HepG2 (cell line): ENCODE measurements around the gene HAPLN3. TPM values are rescaled to one million over a fixed set of nuclear protein-coding genes. Genes with fewer than 3 reads are reported as not detected.

ENCODE experiments used
- ATAC-seq: fragments of 200-7000 bp; cut with Tn5 transposase; 3 replicates; pipeline ENCODE4 v1.9.1; 2020; ENCODE audit warnings: mild to moderate bottlenecking, moderate library complexity
- BruUV-seq: library from RNA; stranded (reverse); fragments of 400-500 nt; replicated peaks from 2 replicates; lab custom pipeline; 2021; lab: Mats Ljungman, UMichigan
- CTCF ChIA-PET: fragments of 300-600 bp; formaldehyde crosslinking; extraction: SDS; loops from one replicate; lab custom pipeline; 2021; ENCODE audit warnings: low total read pairs, inconsistent platforms, low intra/inter-chr PET ratio; lab: Yijun Ruan, JAX
- POLR2A ChIA-PET: fragments of 350-600 bp; sonication (Branson Sonifier 250); formaldehyde crosslinking; loops from one replicate; lab custom pipeline; 2020; ENCODE audit warnings: antibody characterized with exemption, inconsistent platforms; lab: Yijun Ruan, JAX
- DNase-seq: peaks from one replicate; pipeline ENCODE4 v3.0.0-alpha.2; 2015; ENCODE audit warnings: low spot score
- FAIRE-seq: peaks from 3 replicates; lab custom pipeline; 2011; peaks lifted over from hg19 to GRCh38; lab: Jason Lieb, UNC
- H2AFZ ChIP-seq: one replicate; pipeline ENCODE4 v1.6.1; 2011; ENCODE audit warnings: low read length, inconsistent platforms
- H3K27ac ChIP-seq: fragments of 300-600 bp; 3 replicates; pipeline ENCODE4 v1.8.0; 2011; ENCODE audit warnings: mixed run types, mild to moderate bottlenecking, mixed read lengths, low read length, inconsistent platforms; ENCODE audit not compliant: insufficient read depth; ENCODE audit errors: extremely low read length
- H3K27me3 ChIP-seq, 2 experiments: fragments of 200-600 bp in 1 of 2; 2 replicates in 1 of 2; 3 replicates in 1 of 2; pipeline versions ENCODE4 v1.6.0 to v1.8.0; 2011; ENCODE audit warnings: low read length in 2 of 2, mild to moderate bottlenecking in 2 of 2, moderate library complexity in 2 of 2, inconsistent platforms in 1 of 2; ENCODE audit not compliant: insufficient read depth in 2 of 2, control insufficient read depth in 1 of 2
- H3K36me3 ChIP-seq, 2 experiments: fragments of 200-600 bp in 1 of 2; replicated peaks in 1 of 2; 2 replicates in 1 of 2; 3 replicates in 1 of 2; pipeline versions ENCODE4 v1.5.1 to v1.8.0; 2011; ENCODE audit warnings: low read length in 2 of 2, inconsistent platforms in 1 of 2; ENCODE audit not compliant: insufficient read depth in 2 of 2, control insufficient read depth in 1 of 2
- H3K4me1 ChIP-seq: 2 replicates; pipeline ENCODE4 v1.5.1; 2012; ENCODE audit warnings: low read length, inconsistent platforms; ENCODE audit not compliant: insufficient read depth
- H3K4me2 ChIP-seq: 2 replicates; pipeline ENCODE4 v1.6.0; 2011; ENCODE audit warnings: low read depth, low read length, inconsistent platforms
- H3K4me3 ChIP-seq, 3 experiments: fragments of 200-600 bp in 1 of 3; sonication (generic), shearing (Covaris generic) in 1 of 3; replicated peaks in 1 of 3; 2 replicates each; pipeline ENCODE4 v1.5.1; 2011 to 2016; ENCODE audit warnings: low read length in 3 of 3, inconsistent platforms in 2 of 3, low read depth in 2 of 3, mild to moderate bottlenecking in 2 of 3, control low read depth in 1 of 3, mixed read lengths in 1 of 3; ENCODE audit not compliant: insufficient read depth in 1 of 3
- H3K79me2 ChIP-seq: one replicate; pipeline ENCODE4 v1.6.1; 2011; ENCODE audit warnings: low read length, inconsistent platforms; ENCODE audit not compliant: insufficient read depth
- H3K9ac ChIP-seq: 2 replicates; pipeline ENCODE4 v1.6.0; 2011; ENCODE audit warnings: mild to moderate bottlenecking, low read depth, low read length, inconsistent platforms; ENCODE audit not compliant: insufficient read depth
- H3K9me3 ChIP-seq: 2 replicates; pipeline ENCODE4 v1.5.1; 2012; ENCODE audit warnings: mild to moderate bottlenecking, low read length
- H4K20me1 ChIP-seq: 2 replicates; pipeline ENCODE4 v1.6.0; 2011; ENCODE audit warnings: inconsistent platforms, mild to moderate bottlenecking, low read length, moderate library complexity; ENCODE audit not compliant: insufficient read depth
- JUND ChIP-seq: sonication (generic); formaldehyde crosslinking; IDR thresholded peaks from 2 replicates; pipeline ENCODE4 v1.8.0; 2022; ENCODE audit warnings: mild to moderate bottlenecking, missing genetic modification reagents
- LCORL ChIP-seq, 2 experiments: fragments of 450-650 bp in 1 of 2; sonication (generic) in 1 of 2; formaldehyde crosslinking in 1 of 2; IDR thresholded peaks; 2 replicates each; pipeline versions ENCODE4 v1.5.0 to v1.6.1; 2017 to 2020; ENCODE audit warnings: antibody characterized with exemption in 1 of 2, missing genetic modification reagents in 1 of 2
- MBNL3 ChIP-seq: fragments of 250-450 bp; sonication (Bioruptor Pico); conservative IDR thresholded peaks from 2 replicates; pipeline ENCODE4 v1.8.0; 2022; ENCODE audit warnings: mild to moderate bottlenecking, inconsistent platforms
- MIXL1 ChIP-seq: IDR thresholded peaks from 2 replicates; pipeline ENCODE4 v1.6.1; 2016
- SCMH1 ChIP-seq: sonication (generic); formaldehyde crosslinking; IDR thresholded peaks from 2 replicates; pipeline ENCODE4 v1.9.0; 2021; ENCODE audit warnings: missing genetic modification reagents, mild to moderate bottlenecking, borderline replicate concordance
- SRY ChIP-seq: sonication (generic); formaldehyde crosslinking; IDR thresholded peaks from 2 replicates; pipeline ENCODE4 v1.8.0; 2022; ENCODE audit warnings: mild to moderate bottlenecking, missing genetic modification reagents
- ZGPAT ChIP-seq: IDR thresholded peaks from 2 replicates; pipeline ENCODE4 v1.6.1; 2016; ENCODE audit warnings: mild to moderate bottlenecking
- ZNF563 ChIP-seq: sonication (generic); formaldehyde crosslinking; IDR thresholded peaks from 2 replicates; pipeline ENCODE4 v1.8.0; 2022; ENCODE audit warnings: mild to moderate bottlenecking, moderate library complexity, missing genetic modification reagents
- ZNF564 ChIP-seq: sonication (generic); formaldehyde crosslinking; IDR thresholded peaks from 2 replicates; pipeline ENCODE4 v1.8.1; 2023; ENCODE audit warnings: mild to moderate bottlenecking, missing genetic modification reagents
- WGBS: methylation state at CpG from one replicate; pipeline ENCODE4 v1.1.6; 2017; ENCODE audit warnings: low lambda C conversion rate; 5-methylcytosine and 5-hydroxymethylcytosine counted together
- in situ Hi-C: cut with HindIII; loops from 2 replicates; pipeline ENCODE4 v1.10.0; 2017; ENCODE audit warnings: low pct_unique_long_range_greater_than_20kb; ENCODE audit not compliant: extremely low pct_ligation_motif_present
- intact Hi-C: fragments of 100-400 bp; cut with micrococcal nuclease; formaldehyde crosslinking; loops from one replicate; pipeline ENCODE4 v1.10.0; 2022; ENCODE audit not compliant: unreplicated experiment
- polyA plus RNA-seq, 8 experiments: library from polyadenylated mRNA; depleted of rRNA in 3 of 8; stranded (reverse) in 7 of 8; unstranded in 1 of 8; fragments of >200 nt; fragmentation: Illumina TruSeq in 4 of 8; extraction: Trizol in 4 of 8; gene quantifications; 2 replicates each; pipeline versions ENCODE4 v1.2.1 to v1.2.3, GENCODE V29; 2011 to 2016; ENCODE audit warnings: low read depth in 4 of 8, missing spikeins in 1 of 8, mixed read lengths in 1 of 8; ENCODE audit not compliant: insufficient read depth in 1 of 8
- total RNA-seq, 5 experiments: library from RNA; depleted of rRNA; stranded (reverse); fragments of >200 nt; fragmentation: Illumina TruSeq; extraction: Trizol; gene quantifications; 2 replicates each; pipeline ENCODE4 v1.2.3, GENCODE V29; 2016; ENCODE audit warnings: low read depth in 1 of 5
- TF ChIP-seq, protein P1 (sequence below): sonication (generic); formaldehyde crosslinking; IDR thresholded peaks from 2 replicates; pipeline ENCODE4 v1.8.1; 2023; ENCODE audit warnings: mild to moderate bottlenecking, moderate library complexity, missing genetic modification reagents
- TF ChIP-seq, protein P2 (sequence below): sonication (generic); formaldehyde crosslinking; IDR thresholded peaks from 2 replicates; pipeline ENCODE4 v1.8.0; 2023; ENCODE audit warnings: mild to moderate bottlenecking, missing genetic modification reagents

Gene HAPLN3
- total and polyA plus RNA-seq, 2 of the 13 experiments (the other 11 are each of a cell fraction or from before 2014, with no cell fraction given), result 0.09 TPM; not detected in 1

GRCh38 chr15:88852476-88852875 is 42.9 kb downstream of the HAPLN3 start:
- ATAC-seq (no peak), FAIRE-seq (no peak), DNase-seq (no peak)
- TF ChIP-seq, protein P1, sequence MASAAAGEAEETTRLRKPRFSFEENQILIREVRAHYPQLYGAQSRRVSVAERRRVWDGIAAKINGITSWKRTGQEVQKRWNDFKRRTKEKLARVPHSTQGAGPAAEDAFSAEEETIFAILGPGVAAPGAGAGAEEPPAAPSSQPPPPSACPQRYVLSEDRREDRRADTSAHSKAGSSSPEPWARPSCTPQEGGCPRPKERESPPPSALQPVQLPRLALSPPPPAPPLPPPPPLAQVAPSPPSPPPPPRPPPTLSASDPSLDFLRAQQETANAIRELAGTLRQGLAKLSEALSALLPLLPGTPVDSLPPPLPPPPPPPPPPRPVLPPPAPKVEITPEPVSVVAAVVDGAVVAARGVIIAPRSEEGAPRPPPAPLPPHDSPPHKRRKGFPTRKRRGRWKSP (CRISPR knock-in tag), result no peak
- POLR2A ChIA-PET, result no interaction called here
- H3K27me3 ChIP-seq, result peaks cover 0 to 26% of the 10 kb centered on the region in 2 experiments; a peak in 2 of 5 replicates
- H3K4me2 ChIP-seq, result no peak overlapping the region
- CTCF ChIA-PET, result no interaction called here
- peaks cover 9% of the 10 kb centered on the region for H3K4me1 ChIP-seq
- H3K4me3 ChIP-seq, result no peak overlapping the region
- no peak overlapping the region for H3K27ac ChIP-seq
- no peaks in the 10 kb centered on the region for H4K20me1 ChIP-seq
- no peaks in the 10 kb centered on the region for H3K9me3 ChIP-seq
- no peak overlapping the region for H2AFZ ChIP-seq
- no peaks in the 10 kb centered on the region for H3K36me3 ChIP-seq
- no TSS peak for BruUV-seq
- H3K79me2 ChIP-seq, result no peaks in the 10 kb centered on the region
- in situ Hi-C loops (no loop called here), intact Hi-C loops (no loop called here)
- no peak overlapping the region for H3K9ac ChIP-seq

DNA sequence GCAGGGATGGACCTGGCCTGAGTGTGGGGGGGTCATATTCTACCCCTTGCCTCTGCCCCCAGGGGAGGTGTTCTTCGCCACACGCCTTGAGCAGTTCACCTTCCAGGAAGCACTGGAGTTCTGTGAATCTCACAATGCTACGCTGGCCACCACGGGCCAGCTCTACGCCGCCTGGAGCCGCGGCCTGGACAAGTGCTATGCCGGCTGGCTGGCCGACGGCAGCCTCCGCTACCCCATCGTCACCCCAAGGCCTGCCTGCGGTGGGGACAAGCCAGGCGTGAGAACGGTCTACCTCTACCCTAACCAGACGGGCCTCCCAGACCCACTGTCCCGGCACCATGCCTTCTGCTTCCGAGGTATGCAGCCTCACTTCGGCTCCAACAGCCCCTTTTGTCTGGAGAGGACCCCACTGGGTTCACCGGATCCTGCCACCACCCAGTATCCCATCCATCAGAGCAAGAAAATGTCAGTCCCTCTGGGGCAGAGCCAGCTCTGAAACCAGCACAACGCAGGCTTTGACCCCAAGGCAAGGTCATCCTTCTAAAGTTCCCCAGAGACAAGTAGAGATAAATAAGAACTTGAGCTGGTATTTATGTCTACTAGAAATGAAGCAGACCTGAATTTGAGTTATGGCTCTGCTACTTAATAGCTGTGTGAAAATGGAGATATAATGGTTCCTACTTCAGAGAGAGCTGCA is 45.8 kb downstream of the HAPLN3 start:
- Histone ChIP-seq H3K27me3 (peaks cover 1 to 31% of the 10 kb centered on the region in 2 experiments; a peak in 2 of 5 replicates), H3K27ac (no peak overlapping the region), H3K4me1 (peaks cover 9% of the 10 kb centered on the region), H3K79me2 (no peaks in the 10 kb centered on the region), H2AFZ (no peak overlapping the region), H4K20me1 (no peaks in the 10 kb centered on the region), H3K4me2 (no peak overlapping the region), H3K36me3 (no peaks in the 10 kb centered on the region), H3K9ac (no peak overlapping the region), H3K4me3 (no peak overlapping the region), H3K9me3 (no peaks in the 10 kb centered on the region)
- BruUV-seq, result no TSS peak
- POLR2A ChIA-PET, result no interaction called here
- CTCF ChIA-PET, result no interaction called here
- FAIRE-seq (no peak), DNase-seq (no peak), ATAC-seq (no peak)
- in situ Hi-C loops, result no loop called here
- intact Hi-C loops, result no loop called here
- WGBS, result 33% methylated on average over 1 of the region's 22 CpGs
- TF ChIP-seq, protein P2, sequence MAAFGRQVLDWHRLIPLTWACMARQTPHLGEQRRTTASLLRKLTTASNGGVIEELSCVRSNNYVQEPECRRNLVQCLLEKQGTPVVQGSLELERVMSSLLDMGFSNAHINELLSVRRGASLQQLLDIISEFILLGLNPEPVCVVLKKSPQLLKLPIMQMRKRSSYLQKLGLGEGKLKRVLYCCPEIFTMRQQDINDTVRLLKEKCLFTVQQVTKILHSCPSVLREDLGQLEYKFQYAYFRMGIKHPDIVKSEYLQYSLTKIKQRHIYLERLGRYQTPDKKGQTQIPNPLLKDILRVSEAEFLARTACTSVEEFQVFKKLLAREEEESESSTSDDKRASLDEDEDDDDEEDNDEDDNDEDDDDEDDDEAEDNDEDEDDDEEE (CRISPR knock-in tag), result no peak
- TF ChIP-seq LCORL (IDR thresholded peaks at IDR 0.05), result no peak
- TF ChIP-seq LCORL (CRISPR knock-in tag; IDR thresholded peaks at IDR 0.05), result no peak
- no peak for TF ChIP-seq JUND (CRISPR knock-in tag)
- TF ChIP-seq SRY (CRISPR knock-in tag), result no peak
- TF ChIP-seq MBNL3 (CRISPR knock-in tag), result no peak
- TF ChIP-seq ZNF563 (CRISPR knock-in tag), result no peak
- no peak for TF ChIP-seq SCMH1
- TF ChIP-seq ZGPAT (CRISPR knock-in tag), result no peak
- no peak for TF ChIP-seq ZNF564
- no peak for TF ChIP-seq MIXL1
